Activated naive CD4-positive, alpha-beta T cell treated with Interleukin-2 at 50 U/mL for 16 hours (primary cell): ENCODE results near the gene ASB18.

ENCODE experiments used
- DNase-seq: peaks from one replicate; pipeline ENCODE4 v3.0.0-alpha.2; 2020

The ASB18 gene

DNA sequence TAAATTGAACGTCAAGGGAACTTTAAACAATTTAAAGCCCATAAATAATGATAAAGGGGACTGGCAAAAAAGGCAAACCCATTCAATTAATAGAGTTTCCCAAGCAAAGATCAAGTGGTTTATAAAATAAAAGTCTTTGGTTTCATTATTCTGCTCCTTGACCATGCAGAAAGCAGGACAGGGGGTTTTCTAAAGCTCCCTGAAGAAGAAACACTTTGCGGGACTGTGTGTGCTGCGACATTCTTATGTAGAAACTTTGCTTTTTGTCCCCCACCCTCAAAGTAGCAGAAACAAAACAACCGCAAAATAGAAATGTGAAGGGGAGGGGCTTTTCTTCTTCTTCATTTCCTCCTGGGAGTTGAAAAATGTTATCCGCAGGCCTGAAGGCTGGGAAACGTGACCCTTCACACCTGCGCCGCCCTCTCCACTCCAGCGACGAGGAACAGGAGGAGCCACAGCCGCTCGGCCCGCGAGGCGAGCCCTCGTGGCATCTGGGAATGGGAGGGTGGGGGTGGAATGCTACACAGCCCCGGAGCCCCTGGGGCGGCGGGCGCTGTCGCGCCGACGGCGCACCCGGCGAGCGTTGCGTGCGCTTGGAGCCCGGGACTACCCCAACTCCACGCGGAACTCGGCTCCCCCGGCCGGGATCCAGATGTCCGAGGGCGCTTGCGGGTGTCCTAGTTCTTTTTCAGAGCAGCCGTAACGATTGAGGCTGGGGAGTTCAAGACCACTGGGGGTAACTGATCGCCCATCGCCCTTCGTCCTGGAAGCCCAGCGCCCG lies 91.8 kb downstream of the ASB18 start:
- DNase-seq = no peak

DNA sequence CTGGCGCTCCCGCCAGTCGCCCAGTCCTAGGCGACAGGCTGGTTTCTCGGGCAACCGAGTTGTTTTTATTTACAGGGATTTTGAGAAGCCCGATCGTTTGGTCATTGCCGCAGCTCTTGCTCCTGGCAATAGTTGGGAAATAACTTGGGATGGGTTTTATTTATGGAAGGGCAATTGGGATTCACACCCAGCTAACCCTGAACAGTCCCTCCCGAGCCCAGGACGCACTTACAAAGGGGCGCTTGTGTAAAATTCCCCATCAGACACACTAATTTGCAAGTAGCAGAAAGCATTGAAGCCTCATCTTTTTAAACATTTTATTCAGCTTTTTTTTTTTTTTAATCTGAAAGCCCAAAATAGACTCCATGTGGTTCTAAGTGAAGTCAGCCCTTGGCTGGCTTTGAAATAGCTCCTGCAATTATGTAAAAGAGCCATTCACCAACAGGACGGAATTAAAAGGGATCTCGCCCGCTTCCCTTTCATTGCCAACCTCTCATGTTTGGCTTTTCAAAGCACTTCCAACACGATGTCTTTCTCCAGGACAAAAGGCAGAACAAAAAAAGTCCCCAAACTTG lies 92.4 kb downstream of the ASB18 start:
- no peak for DNase-seq

DNA sequence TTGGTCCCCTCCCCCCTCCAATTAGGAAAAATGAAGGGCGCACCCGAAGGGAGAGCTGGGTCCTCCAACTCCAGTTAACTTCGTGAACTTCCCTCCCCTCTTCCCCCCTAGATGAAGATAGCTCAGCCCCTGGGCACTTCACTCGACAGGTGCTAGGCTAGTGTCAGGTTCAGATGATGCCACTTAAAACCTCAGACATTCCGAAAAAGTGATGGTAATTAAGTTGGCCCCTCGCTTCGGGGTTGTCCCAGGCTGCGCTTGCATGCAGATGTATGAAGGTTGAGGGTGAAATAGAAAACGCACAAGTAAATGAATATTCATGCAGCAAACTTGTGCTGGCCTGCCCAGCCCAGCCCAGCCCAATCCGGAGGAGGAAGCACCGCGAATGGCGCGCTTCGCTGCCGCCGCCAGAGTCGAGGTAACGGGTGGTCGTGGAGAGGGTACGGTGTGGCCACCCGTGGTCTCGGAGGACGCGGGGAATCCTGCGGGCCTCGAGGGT lies 93.0 kb downstream of the ASB18 start:
- no peak for DNase-seq

DNA sequence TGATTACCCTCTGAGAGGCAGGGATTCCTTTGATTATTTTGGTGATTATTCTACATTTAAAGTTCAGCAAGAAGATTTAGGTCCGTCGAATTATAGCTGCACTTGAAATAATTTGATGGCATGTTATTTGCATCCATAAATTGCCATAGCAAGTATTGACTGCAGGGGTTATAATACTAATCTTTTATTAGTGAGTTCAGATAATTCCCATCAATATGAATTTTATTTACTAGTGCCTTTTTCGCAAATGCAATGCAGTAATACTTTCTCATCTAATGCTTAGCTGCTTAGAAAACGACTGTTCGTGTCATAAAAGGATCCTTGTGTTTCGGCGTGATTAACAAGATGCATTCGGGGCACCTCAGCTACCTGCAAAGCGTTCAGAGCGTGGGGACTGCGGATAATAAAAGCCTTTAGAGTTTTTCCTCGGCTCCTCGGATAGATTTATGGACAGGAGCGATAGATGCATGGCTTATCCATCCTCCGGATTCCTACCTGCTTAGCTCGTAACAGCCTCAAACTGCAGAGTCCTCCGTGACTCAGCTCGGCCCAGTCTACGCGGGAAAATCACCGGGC lies 93.5 kb downstream of the ASB18 start:
- DNase-seq = no peak

DNA sequence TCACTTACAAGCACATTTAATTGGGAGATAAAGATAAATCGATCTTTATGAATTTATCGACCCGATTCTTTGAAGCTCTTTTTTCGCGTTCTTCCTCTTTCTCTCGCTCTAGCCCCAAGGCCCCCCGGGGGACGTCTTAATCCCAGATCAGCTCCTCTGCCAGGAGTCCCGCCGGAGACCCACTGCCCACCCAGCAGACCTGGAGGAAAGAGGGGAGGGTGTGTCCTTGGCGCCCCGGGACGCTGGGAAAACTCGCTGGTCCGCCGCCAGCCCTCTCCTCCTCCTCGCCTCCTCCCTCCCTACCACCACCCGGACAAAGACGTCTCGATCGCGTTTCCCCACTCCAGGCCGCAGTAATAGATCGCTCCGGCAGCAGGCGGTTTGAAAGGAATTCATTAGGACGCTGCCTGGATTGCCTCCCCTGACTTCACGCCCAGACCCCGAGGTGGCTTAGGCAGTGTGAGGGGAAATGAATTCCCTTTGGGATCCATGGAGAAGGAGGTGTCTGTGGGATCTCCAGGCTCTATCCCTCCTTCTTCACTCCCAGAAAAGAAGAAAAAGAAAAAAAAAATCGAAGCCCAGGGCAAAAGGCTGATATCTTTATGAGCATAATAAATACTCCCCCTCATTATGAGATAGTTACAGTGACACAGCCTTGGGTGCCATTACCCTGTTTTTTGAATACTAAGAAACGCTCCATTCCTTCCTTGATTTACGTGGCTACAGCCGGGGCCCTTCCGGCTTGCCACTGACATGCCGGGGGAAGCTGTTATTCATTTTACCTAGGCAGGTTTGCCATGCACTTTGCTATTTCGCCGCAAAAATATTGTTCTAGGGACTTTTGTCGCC lies 94.2 kb downstream of the ASB18 start:
- DNase-seq = no peak

DNA sequence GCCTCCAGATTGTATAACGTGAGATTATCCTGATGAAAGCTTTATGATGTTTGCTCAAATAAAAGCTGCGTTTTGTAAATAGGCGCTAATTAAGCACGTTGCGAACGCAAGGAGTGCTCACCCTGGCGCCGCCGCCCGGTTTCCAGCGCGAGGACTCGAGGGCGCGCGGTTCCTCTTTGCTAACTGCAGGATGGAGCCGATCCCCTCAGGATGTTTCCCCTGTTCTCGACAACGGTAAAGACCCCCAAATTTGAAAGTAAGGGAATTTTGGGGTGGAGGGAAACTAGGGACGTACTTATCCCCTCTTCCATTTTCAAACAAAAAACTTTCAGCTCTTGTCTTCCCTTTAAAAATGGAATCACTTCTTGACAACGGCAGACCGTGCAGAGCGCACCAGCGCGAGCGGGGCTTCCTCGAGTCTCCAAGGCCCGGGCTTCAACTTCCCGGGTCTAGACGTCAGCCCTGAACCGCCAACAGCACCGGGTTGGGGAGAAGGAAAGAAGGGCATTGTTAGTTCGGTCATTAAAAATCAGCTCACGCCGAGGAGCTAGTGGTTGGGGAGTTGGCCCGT lies 95.0 kb downstream of the ASB18 start:
- DNase-seq = no peak

DNA sequence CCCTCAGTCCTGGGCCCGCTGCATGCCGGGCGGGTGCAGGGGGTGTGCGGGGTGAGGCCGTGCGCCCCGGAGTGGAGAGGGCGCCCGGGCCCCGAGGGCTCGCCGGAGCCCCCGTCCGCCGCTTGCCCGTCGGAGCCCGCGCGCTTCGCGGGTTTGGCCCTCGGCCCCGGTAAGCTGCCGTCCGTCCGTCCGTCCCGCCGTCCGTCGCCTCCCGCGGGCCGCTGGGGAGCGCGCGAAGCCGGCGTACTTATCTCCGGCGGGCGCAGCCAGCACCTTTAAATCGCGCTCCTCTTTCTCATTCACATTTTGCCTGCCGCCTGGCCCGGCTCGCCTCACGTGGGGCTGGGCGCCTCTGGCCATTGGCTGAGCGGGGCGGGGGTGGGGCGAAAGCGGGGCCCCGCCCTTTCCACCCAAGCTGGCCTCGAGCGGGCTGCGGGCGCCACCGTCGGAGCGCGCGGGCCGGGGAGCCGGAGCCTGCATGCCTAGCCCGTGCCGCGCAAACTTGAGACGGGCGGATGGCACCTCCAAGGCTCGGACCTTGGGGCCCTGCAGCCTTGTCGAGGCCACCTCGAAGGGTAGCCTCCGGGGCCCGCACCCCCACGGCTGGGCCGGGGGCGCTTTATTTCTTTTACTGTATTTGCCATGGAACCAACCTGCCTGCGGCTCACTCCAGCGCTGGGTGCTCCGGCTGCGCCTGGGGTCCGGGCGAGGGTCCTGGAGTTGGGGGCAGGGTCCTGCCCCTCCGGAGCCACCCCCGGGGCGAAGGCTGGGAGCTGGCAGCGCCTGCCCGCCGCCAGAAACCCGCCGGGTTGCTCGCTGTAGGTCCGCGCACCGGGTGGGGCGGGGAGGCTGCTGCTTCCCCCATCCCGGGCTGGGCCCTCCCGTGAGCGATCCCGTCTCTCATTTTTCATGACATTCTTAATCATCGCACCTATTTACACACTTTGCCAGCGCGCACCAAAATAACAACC lies 95.8 kb downstream of the ASB18 start, which contains the start of gene GBX2:
GBX2 (minus strand) TSS at position 277 of the 971 bp plus-strand sequence. CDS start 415 bp downstream, outside the sequence.
- DNase-seq = no peak

DNA sequence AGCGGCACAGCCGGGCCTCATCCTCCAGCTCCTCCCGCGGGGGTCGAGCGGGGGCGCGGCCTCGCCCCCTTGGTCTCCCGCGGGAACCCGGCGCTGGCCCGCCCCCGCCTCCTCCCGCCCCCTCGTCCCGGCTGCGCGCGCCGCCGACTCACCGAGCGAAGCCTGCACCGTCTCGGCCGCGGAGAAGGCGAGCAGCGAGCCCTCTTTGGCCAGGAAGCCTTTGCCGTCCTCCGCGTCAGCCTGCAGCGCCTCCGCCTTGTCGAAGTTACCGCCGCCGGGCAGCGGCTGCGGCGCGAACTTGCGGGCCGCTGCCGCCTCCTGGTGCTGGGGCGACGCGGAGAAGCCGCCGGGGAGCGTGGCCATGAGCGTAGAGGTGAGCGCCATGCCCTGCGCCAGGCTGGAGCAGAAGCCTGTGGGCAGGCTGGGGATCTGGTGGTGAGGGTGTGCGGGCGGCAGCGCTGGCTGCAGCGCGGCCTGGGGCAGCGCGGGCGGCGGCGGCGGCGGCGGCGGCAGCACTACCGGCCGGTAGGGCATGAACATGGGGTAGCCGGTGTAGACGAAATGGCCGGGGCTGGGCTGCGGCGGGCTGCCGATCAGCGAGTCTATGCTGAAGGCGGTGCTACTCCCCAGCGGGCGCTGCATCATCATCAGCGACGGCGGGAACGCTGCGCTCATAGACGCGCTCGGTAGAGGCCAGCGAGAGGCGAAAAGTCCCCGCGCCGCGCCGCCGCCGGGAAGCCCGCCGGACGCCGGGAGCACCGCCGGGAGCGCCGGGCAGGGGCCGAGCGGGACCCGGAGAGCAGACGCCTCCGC lies 96.7 kb downstream of the ASB18 start:
- DNase-seq = no peak

DNA sequence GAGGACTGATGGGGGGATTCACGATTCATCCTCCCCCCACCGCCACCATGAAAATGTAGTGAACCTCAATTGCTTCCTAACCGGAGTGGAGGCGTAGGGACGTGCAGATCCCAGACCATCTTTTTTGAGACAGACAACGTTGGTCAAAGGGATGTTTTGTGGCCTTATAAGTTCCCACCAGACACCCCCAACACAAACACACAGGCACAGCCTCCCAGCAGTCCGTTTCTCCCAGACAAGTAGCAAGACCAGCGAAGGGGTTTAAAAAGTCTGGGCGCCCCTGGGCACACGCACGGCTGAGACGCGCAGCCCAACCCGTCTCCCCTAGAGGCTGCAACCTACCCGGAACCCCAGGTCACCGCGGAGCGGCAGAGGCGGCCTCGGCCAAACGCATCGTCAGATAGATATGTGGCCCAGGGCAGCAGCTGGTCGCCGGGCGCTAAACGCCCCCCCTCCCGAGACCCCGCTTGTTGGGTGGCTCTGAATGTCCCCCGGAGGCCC lies 97.4 kb downstream of the ASB18 start:
- no peak for DNase-seq

DNA sequence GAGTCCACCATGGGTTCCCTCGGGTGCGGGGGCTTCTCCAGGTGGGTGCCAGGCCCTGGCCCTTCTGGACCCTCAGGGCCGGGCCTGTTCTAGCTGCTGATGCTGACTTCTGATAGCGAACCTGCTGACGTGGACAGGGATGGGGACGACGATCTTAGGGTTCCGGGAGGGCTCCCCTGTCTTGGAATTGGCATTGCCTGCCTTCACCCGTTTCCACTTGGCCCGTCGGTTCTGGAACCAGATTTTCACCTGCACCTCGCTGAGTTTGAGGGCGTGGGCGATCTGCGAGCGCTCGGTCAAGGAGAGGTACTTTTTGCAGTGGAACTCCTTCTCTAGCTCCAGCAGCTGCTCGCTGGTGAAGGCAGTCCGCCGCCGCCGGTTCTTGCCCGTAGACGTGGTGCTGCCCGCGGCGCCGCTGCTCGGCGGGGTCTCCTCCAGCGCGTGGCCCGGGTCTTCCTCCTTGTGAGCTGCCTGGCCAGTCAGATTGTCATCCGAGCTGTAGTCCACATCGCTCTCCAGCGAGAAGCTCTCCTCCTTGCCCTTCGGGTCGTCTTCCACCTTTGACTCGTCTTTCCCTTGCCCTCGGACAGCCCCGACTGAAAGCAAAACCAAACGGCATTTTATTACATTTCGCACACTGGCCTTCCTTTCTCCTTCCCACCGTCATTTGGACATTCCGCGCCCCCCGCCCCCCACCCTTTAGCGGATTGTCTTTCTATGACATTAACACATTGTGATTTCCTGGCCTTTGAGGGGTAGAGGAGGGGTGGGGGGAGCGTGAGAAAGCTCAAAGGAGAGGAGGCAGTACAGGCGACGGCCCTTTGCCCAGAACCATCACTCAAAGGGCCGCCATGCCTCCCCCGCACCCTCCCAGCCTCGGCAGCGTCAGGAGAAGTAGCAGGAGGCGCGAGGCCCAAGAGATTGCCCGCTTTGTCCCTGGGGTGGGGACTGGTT lies 98.1 kb downstream of the ASB18 start:
- DNase-seq = no peak

DNA sequence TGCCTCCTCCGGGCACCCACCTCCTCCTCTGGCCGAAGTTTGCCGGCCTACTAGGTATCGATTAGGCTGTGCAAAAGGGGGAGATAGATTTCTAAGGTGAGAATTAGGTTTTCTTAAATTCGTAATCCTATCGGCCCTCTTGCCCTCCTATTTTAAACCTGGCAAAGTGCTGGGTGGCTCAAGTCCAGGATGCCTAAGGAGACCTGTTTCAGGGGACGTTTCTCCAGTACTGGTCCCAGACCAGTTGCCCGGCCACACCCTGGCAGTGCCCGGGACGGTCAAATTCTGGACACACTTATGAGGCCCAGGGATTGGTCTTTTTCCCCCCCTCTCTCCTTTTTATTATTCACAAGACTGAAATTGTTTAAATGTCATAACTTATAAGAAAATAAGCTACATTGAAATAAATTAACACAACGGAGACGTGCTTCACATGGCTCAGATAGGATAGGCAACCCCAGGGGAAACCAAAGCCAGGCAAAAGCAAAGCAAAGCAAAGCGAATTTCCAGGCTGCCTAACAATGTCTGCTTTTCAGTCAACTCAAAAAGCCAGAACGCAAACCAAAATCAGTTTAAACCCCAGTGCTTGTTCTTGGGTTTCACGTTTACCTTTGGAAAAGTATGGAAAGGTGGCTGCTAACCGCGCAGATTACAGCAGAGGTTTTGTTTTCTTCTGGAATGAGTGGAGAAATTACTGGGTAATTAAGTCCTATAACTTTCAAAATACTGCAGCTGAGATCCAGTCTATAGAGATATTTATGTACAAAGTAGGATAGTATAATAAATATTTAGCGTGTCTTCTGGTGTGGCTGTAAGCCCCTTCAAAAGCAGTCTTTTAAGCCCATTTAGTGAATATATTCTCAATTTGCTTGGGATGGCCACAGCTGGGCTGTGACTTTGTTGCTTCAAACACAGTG lies 99.0 kb downstream of the ASB18 start:
- no peak for DNase-seq

DNA sequence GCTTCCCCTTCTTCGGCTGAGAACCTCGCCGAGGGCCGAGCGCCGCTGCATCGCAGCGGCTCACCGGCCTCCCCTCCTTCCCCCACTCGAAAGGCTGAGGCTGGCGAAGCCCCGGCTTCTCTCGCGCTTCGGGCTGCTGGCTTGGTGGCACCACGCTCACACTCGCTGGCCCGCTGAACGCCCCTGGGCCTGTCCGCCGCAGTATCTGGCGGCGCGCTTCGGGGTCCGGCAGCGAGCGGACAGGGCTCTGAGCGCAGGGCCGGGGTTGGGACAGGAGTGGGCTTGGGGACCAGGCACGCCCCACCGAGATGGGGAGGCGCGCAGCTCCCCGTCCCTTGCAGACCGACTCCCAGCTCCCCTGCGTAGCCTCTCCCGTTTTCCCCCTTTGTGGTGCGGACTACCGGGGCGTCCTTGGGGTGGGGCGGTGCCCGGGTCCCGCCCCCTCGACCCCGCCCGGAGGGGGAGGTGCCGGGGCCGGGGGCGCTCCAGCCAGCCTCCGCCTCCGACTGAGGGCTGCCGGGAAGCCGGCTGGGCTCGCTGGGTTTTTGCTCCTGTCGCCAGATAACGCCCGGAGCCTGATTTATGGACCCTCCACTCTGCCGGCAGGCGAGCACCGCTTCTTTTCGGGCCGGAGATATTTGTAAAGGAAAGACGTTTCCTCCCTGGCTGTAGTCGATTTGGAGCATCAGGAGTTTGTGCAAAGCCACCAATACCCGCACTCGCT lies 99.8 kb downstream of the ASB18 start:
- no peak for DNase-seq

DNA sequence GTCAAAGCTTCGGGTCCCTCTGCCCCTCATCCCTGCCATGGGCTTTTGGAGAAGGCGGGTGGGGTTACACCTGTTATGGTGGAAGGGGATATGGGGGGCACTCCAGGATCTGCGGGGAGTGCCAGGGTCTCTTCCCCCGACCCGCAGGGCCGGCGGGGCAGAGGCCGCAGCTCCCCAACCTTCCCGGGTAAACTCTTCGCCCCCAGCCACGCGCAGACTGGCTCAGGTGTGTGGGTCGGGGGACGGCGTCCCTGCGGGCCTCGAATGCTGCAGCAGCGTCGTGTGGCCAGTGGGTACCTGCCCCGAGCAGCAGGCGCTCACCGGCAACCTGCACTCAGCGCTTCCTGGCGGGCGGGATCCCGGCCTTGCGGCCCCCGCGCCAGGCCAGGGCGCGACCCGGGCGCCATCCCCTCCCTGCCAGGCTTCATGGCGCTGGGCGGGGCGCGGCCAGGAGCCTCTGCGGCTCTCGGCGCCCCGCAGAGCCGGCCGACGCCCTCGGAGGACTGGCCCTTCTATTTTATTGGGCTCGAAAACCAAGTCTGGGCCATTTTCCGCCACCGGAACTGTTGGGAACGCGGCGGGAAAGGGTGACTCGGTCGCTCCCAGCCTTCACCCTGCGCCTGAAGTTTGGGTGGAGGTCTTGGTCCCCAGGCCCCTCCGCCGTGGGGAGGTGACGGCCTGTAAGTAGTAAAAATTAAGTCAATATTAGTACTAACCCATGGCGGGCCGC lies 100.6 kb downstream of the ASB18 start:
- DNase-seq = no peak

DNA sequence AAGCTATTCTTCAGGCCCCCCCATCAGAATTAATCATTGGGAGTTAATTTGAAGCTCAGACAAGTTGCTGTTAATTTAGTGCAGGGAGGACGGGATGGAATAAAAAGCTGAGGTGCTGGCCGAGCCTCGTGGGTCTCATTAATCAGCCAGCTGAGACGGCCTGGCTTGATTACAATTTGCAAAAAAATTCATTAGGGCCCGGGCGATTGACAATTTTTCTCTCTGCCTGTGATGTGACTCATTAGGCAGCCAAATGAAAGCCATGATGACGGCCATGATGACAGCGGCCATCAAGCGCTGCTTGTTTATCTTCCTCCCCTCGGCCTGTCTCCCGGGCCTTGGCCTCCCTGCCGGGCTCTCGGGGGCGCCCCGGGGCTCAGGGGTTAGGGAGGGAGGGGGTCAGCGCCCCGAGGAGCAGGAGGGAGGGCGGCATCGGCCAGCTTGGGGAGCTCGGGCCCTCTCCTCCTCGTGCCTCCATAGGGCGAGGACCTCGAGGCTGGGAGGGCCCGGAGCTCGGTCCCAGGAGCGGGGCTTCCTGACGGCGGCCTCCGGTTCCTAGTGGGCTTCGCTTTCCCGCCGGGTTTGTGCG lies 101.2 kb downstream of the ASB18 start:
- no peak for DNase-seq

DNA sequence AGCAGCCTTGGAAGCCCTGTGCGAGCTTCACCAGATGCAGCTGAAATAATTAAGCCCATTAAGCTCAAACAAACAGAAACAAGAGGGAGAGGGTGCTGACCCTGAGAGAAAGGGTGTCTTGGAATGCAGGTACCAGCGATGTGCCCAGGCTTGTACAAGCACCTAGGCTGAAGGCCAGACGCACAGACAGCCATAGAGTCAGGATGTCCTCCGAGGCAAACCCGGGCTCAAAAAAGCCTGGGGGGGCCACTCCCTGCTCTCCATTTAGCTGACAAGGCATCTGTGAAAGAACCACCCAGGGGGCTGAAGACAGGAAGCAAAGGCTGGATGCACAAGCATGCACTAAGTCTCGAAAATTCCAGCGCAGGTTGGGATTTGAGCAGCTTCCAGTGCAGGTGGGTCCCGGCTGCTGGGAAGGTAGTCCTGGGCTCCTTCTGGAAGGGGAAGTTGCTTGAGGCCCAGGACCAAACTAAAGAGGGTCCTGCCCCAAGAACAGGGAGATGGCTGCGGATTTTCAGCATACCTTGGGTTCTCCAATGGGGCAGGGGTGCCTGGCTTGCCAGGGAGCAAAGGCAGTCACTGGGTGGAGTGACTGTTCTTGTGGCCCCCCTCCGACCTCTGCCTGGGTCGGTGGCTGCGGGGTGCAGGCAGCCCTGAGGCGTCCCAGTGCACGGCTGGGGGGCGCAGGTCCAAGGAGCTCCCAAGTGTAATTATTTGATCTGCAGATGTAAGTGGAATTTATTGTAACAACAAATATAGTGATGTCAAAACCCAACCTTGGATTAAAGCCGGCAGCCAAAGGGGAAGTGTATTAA lies 102.0 kb downstream of the ASB18 start:
- no peak for DNase-seq
